Upper lobe of left lung (tissue), 6 donors: ENCODE results near the gene ZWILCH. TPM values are rescaled to one million over a fixed set of nuclear protein-coding genes. Genes with fewer than 3 reads are reported as not detected.

Source experiments
- ATAC-seq, 2 donors: fragments of 200-7000 bp; cut with Tn5 transposase; one replicate each; pipeline ENCODE4 v1.9.1; 2022; ENCODE audit warnings: mild to moderate bottlenecking in 2 of 2, moderate library complexity in 2 of 2; ENCODE audit not compliant: low FRiP score in 2 of 2
- DNase-seq, 2 donors: peaks; one replicate each; pipeline ENCODE4 v3.0.0-alpha.2; 2019 to 2020
- H3K27ac ChIP-seq, 4 donors: fragments of 200-600 bp; sonication (generic); one replicate each; pipeline ENCODE4 v1.5.1; 2016 to 2019
- H3K27me3 ChIP-seq, 4 donors: fragments of 200-600 bp; sonication (generic); one replicate each; pipeline ENCODE4 v1.5.1; 2017 to 2019
- H3K36me3 ChIP-seq, 4 donors: fragments of 200-600 bp; sonication (generic); one replicate each; pipeline ENCODE4 v1.5.1; 2016 to 2019
- H3K4me1 ChIP-seq, 4 donors: fragments of 200-600 bp; sonication (generic); one replicate each; pipeline ENCODE4 v1.5.1; 2018 to 2019
- H3K4me3 ChIP-seq, 4 donors: fragments of 200-600 bp; sonication (generic); one replicate each; pipeline ENCODE4 v1.5.1; 2017 to 2019; ENCODE audit warnings: mild to moderate bottlenecking in 2 of 4, moderate library complexity in 1 of 4
- H3K9me3 ChIP-seq, 4 donors: fragments of 200-600 bp; sonication (generic); one replicate each; pipeline ENCODE4 v1.5.1; 2018 to 2019
- CTCF ChIP-seq, 6 experiments: fragments of 450-650 bp in 4 of 6; fragments of 200-600 bp in 2 of 6; sonication (generic) in 2 of 6; IDR thresholded peaks; one replicate each; pipeline ENCODE4 v1.5.1; 2016 to 2019; ENCODE audit warnings: antibody characterized with exemption in 6 of 6
- EP300 ChIP-seq, 4 donors: sonication (generic); formaldehyde crosslinking; IDR thresholded peaks; one replicate each; pipeline ENCODE4 v1.5.1; 2017; ENCODE audit warnings: antibody characterized with exemption in 4 of 4, control low read depth in 2 of 4
- POLR2A ChIP-seq, 4 donors: fragments of 450-650 bp; IDR thresholded peaks; one replicate each; pipeline ENCODE4 v1.5.1; 2016 to 2017; ENCODE audit warnings: antibody characterized with exemption in 4 of 4, mild to moderate bottlenecking in 2 of 4
- POLR2AphosphoS5 ChIP-seq, 2 donors: sonication (generic); formaldehyde crosslinking; IDR thresholded peaks; one replicate each; pipeline ENCODE4 v1.5.1; 2017; ENCODE audit warnings: antibody characterized with exemption in 2 of 2
- WGBS, 2 donors: methylation state at CpG; one replicate each; pipeline ENCODE4 v1.1.5; 2017 to 2018; 5-methylcytosine and 5-hydroxymethylcytosine counted together
- total RNA-seq, 6 donors: library from RNA; depleted of rRNA in 4 of 6; stranded (reverse); fragments of >200 nt in 4 of 6; gene quantifications; one replicate each; pipeline versions ENCODE4 v1.1.0 to v1.2.1, GENCODE V29; 2016 to 2021
- donor health status: DM: no; HTN: no; CAD: no; lungs with moderate emphysema.
- donor health status: DM: no; HTN: yes; CAD: no; lungs with severe emphysema.

The ZWILCH gene
- total RNA-seq, 6 donors from 2014 or later, result 0.33 to 6.3 (median 5.1) TPM

GRCh38 chr15:66578286-66578875, 73.3 kb downstream of the ZWILCH start:
- Histone ChIP-seq H3K27ac (peak overlapping the region in 1 of 4 donors; percentile 67), H3K27me3 (no peaks in the 10 kb centered on the region), H3K36me3 (no peaks in the 10 kb centered on the region), H3K4me1 (peaks cover 3 to 17% (median 6%) of the 10 kb centered on the region in 4 donors), H3K9me3 (no peaks in the 10 kb centered on the region), H3K4me3 (no peak overlapping the region)
- 61 to 68% methylated on average over 9 to 10 of the region's 10 CpGs for WGBS, 2 donors
- DNase-seq (no peak), ATAC-seq (no peak)
- no peak for TF ChIP-seq POLR2AphosphoS5 (IDR thresholded peaks at IDR 0.05)
- no peak for TF ChIP-seq CTCF (IDR thresholded peaks at IDR 0.05)
- TF ChIP-seq EP300 (IDR thresholded peaks at IDR 0.05), result no peak
- TF ChIP-seq POLR2A (IDR thresholded peaks at IDR 0.05), result no peak

DNA sequence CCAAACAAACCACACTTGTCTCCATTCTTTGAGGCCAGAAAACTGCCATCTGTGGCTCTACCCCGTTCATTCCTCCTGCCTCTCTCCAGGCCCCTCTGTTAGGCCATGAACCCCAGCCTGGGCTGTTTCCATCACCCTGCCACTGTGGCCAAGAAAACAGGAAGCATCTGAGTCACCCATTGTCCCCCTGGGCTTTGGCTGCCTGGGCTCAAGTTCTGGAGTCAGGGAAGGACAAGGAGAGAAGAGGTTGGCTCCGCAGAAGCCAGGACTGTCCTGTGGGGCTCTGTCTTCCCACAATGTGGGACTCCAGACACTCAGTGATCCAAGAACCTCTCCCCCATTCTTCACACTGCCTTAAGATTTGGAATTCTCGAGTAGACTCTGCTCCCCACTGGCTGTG, 75.5 kb downstream of the ZWILCH start:
- peak overlapping the region in 2 of 4 donors; percentile 35 to 48 for H3K27ac ChIP-seq
- no peaks in the 10 kb centered on the region for H3K27me3 ChIP-seq
- TF ChIP-seq POLR2AphosphoS5 (IDR thresholded peaks at IDR 0.05) (peak in 1 of 2 donors; percentile 41), CTCF (IDR thresholded peaks at IDR 0.05) (no peak), POLR2A (IDR thresholded peaks at IDR 0.05) (no peak), EP300 (IDR thresholded peaks at IDR 0.05) (no peak)
- no peaks in the 10 kb centered on the region for H3K36me3 ChIP-seq
- DNase-seq (no peak), ATAC-seq (peak in 1 of 2 donors; percentile 69)
- peaks cover 0 to 17% (median 5%) of the 10 kb centered on the region in 4 donors for H3K4me1 ChIP-seq
- no peaks in the 10 kb centered on the region for H3K9me3 ChIP-seq
- H3K4me3 ChIP-seq, result no peak overlapping the region
- WGBS, 2 donors, result 54 to 72% methylated on average over 3 of the region's 3 CpGs

- DNase-seq (no peak), ATAC-seq (no peak)
- no peak for TF ChIP-seq EP300 (IDR thresholded peaks at IDR 0.05)
- no peak for TF ChIP-seq POLR2AphosphoS5 (IDR thresholded peaks at IDR 0.05)
- TF ChIP-seq POLR2A (IDR thresholded peaks at IDR 0.05), result no peak
- no peak for TF ChIP-seq CTCF (IDR thresholded peaks at IDR 0.05)
- H3K9me3 ChIP-seq, result no peaks in the 10 kb centered on the region
- H3K36me3 ChIP-seq, result no peaks in the 10 kb centered on the region
- H3K4me3 ChIP-seq, result no peak overlapping the region
- 65 to 70% methylated on average over 9 of the region's 9 CpGs for WGBS, 2 donors
- no peak overlapping the region for H3K27ac ChIP-seq
- peaks cover 0 to 17% (median 6%) of the 10 kb centered on the region in 4 donors for H3K4me1 ChIP-seq
- no peaks in the 10 kb centered on the region for H3K27me3 ChIP-seq
These were observed 76.9 kb downstream of the ZWILCH start for GRCh38 chr15:66581972-66582537.

- no peaks in the 10 kb centered on the region for H3K9me3 ChIP-seq
- no peaks in the 10 kb centered on the region for H3K36me3 ChIP-seq
- DNase-seq, result no peak
- no peaks in the 10 kb centered on the region for H3K27me3 ChIP-seq
- no peak overlapping the region for H3K4me3 ChIP-seq
- peaks cover 5 to 12% (median 8%) of the 10 kb centered on the region in 4 donors for H3K4me1 ChIP-seq
- ATAC-seq, result no peak
- no peak for TF ChIP-seq EP300 (IDR thresholded peaks at IDR 0.05)
- no peak for TF ChIP-seq POLR2A (IDR thresholded peaks at IDR 0.05)
- TF ChIP-seq POLR2AphosphoS5 (IDR thresholded peaks at IDR 0.05), result no peak
- no peak for TF ChIP-seq CTCF (IDR thresholded peaks at IDR 0.05)
- H3K27ac ChIP-seq, result no peak overlapping the region
- 65 to 73% methylated on average over 6 to 17 of the region's 17 CpGs for WGBS, 2 donors
These were observed 81.2 kb downstream of the ZWILCH start for GRCh38 chr15:66586155-66586976.
